C4-2B (cell line): ENCODE results near the gene TMEM238.

Experiments
- CTCF ChIP-seq: fragments of 450-650 bp; conservative IDR thresholded peaks from 2 replicates; pipeline ENCODE4 v1.5.1; 2017; ENCODE audit warnings: mild to moderate bottlenecking
- ZFX ChIP-seq: fragments of 450-650 bp; IDR thresholded peaks from 2 replicates; pipeline ENCODE4 v1.6.1; 2017

- TF ChIP-seq CTCF: no peak
- TF ChIP-seq ZFX: no peak
Measured at GRCh38 chr19:55352549-55353145, 31.4 kb downstream of the TMEM238 start.
